ENCODE data around the gene SP3.

The SP3 gene

DNA sequence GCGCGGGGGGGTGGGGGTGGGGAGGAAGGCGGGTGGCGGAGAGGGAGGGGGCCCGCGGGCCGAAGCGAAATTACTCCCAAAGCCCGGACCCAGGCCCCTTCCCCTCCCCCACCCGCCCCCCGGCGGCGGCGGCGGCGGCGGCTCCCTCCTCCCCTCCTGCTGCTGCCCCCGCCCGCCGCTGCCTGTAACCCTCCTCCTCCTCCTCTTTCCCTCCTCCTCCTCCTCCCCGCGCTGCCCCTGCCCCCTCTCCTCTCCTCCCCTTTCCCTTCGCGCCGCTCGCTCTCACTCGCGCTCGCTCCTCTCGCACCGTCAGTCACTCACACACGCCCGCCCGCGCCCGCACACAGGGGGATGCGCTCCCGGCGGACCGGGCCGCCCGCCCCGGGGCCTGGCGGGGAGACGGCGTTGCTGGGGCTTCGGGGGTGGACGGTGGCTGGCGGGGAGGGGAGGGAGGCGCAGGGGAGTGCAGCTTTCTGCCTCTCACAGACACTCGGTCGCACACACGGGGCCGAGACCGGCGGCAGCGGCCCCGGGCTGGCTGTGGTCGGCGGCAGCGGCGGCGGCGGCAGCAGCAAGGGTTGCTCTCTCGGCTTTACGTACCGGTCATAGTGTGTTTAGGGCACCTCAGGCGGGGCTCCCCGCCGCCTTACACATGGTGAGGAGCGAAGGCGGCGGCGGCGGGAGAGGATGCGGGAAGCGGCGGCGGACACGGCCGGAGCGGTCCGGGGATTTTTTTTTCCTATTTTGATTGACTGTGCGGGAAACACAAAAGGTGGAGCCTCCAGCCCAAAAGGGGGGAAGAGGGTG lies 405 bp downstream of the SP3 start:
- FAIRE-seq: peak; percentile 86

DNA sequence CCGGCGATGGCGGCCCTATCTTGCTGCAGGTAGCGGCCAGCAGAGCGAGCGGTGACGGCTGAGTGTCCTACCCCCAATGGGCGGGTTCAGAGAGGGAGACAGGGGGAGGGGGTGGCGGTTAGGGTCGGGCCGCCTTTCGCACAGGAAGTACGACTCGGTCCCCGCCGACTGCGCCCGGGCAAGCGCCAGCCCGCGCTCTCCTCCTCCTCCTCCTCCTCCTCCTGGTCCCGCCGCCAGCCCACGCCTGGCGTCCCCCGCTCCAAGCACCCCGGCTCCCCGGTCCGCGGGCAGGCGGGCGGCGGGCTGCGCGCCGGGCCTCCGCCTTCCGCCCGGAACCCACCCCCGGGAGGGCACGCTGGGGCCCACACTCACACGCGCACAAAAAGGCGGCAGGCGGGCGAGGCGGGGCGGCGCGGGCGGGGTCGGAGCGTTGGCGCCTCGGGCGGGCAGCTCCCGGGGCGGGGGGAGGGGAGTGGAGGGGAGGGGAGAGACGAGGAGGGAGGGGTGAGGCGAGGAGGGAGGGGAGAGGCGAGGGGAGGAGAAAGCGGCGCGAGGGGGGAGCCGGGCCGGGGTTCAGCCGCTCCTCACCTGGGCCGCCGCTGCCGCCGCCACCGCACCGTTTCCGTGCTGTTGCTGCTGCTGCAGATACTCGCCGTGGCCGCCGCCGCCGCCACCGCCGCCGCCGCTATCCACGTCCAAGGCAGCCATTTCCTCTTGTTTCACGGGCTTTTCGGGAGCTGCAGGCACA lies 1.2 kb downstream of the SP3 start:
- no peak for FAIRE-seq

DNA sequence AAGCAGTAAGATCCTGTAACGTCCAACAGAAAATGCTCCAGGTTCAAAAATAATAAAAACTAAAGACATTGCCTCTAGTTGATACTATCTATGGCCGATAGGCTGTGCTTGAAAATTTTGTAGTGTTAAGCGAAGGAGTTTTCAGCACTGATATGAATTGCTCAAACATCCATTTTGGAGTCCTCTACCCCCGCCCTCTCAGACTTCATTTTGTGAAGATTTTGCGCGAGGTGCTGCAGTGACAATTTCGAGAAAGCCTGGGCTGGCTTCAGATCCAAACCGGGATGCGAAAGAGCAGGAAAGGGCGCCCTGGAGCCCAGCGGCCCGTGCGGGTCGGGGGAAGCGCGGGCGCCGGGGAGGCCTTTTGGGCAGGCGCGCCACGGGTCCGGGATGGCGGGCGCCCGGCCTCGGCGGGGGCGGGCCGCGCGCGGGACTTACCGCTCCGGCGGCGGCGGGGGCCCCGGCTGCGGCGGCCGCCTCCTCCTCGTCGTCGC lies 1.8 kb downstream of the SP3 start:
- peak; percentile 18 for FAIRE-seq

DNA sequence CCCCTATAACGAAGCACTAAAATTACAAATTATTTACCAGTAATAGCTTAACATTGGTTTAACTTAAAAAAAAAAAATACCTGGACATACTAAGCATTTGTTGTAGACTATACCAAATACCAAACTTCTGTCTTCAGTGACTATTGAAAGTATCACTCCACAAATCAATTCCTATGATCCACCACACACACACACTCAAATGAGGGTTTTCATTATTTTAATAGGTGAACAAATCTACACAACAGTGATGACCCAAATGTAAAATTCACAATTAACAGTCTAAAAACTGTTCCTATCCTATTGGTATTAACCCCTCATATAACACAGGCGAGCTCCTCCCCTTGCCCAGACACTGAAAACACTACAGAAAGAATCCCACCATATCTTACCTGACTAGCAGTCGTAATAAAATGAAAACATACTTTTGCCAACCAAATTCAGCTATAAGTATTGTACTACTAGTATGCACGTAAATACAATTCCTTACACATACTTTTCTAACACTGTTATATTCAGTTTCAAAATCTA lies 2.5 kb downstream of the SP3 start:
- FAIRE-seq: no peak

DNA sequence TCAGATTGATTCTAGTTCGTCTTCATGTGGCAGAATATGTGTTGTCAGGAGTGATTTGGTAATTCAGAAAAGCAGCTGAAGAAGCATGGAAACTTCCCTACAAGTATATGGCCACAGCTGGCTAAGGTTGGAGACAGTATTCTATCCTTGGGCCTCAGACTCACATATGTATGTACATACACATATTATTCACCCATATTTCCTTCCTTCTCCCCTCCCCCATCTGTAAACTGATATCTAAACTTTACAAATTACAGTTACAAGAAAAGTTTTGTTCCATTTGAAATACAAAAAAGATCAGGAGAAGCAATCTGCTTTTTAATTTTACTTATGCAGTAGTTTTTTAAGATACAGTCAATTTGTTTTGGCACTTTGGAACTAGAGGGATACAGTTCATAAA lies 3.1 kb downstream of the SP3 start:
- FAIRE-seq: peak; percentile 71

DNA sequence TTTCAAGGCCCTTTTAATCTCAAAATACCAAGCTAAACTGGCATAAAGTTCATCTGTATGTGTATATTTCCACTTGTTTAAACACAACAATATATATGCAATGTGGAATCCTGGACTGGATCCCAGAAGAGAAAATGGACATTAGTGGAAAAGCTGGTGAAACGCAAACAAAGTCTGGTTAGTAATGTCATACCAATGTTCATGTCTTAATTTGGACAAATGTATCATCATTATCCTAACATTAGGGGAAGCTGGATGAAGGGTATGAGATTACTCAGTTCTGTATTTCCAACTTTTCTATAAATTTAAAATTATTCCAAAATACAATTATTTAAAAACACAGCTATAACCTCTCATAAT lies 3.8 kb downstream of the SP3 start:
- FAIRE-seq: no peak

DNA sequence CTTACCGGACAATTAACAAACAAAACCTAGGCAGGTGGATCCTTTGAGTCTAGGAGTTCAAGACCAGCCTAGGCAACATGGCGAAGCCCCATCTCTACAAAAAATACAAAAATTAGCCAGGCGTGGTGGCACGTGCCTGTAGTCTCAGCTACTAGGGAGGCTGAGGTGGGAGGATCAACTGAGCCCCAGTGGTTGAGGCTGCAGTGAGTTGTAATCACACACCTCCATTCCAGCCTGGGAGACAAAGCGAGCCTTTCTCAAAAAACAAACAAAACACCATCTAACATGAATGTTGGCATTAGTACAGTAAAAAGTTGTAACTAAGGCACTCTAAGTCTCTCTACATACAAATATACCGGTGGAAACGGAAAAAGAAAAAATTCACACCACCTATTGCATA lies 5.3 kb downstream of the SP3 start:
- FAIRE-seq: no peak

DNA sequence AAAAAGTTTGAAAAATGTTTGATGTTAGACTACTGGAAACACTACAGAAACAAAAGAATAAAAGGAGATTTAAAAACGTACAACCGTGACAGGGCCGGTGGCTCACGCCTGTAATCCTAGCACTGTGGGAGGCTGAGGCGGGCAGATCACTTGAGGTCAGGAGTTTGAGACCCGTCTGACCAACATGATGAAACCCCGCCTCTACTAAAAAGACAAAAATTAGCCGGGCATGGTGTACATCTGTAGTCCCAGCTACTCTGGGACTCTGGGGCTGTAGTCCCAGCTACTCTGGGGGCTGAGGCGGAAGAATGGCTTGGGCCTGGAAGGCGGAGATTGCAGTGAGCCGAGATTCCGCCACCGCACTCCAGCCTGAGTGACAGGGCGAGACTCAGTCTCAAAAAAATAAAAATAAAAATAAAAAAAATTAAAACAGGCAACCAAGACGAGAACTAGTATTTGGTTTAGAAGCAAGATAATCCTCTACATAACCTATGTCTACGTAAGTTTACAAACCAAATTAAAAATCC lies 5.8 kb downstream of the SP3 start:
- no peak for FAIRE-seq

DNA sequence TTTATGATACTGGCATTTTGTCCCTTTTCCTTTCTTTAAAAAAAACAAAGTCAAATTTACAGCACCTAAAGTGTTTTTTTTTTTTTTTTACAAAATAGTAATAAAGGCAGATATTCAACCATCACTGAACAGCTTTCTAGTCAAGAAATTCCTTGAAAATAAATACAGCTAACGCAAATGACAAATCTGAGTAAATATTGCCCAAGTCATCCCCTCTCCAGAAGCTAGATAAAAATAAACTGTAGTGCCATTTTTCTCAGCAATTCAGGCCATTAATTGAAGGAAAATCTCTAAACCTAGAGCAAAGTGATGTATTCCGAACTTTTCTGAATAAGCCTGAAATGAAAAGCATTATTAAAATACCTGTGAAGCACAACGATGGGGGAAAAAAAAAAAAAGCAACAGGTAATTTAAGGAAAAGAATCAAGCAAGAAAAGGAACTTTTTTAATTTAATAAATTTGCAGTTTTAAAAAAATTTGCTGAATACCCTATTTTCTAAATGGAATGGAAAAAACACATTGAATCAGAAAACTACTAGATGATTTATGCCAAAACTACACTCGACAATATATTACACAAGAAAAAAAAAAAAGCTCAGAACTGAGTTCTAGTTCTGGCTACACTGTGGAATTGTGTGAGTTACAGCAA lies 6.9 kb downstream of the SP3 start:
- peak; percentile 50 for FAIRE-seq

DNA sequence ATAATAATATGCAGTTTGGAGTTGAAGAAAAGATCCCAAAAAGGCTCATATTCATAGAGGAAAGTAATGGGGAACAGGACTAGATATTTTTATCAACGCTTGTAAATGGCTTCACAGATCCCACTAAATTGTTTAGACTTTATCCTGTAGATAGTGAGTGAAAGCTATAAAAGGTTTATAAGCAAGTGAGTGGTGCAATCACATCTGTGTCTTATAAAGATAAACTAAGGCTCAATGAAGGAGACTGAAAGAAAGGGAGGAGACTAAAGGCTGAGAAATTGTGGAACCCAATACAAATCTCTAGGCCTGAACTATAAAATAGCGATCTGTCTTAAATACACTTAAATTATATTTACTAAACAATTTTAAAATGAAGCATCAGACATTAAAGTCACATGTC lies 7.7 kb downstream of the SP3 start:
- FAIRE-seq: peak; percentile 65

DNA sequence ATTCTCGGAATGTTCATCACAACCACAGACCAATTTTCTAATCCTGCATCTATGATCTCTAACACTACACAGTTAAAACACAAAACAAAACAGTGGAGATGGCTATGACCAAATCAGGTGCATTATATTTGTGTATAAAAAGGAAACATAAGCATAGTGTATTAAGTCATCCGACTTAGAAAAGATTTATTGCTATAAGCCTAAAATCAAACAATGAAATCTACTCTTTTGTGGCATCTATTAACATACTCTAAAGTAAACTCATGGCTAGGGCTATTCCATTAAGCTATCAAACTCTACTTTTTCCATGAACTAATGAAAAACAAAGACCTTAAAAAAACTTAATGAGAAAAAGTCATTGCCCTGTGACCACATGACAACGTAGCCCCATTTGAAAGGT lies 8.7 kb downstream of the SP3 start:
- no peak for FAIRE-seq

DNA sequence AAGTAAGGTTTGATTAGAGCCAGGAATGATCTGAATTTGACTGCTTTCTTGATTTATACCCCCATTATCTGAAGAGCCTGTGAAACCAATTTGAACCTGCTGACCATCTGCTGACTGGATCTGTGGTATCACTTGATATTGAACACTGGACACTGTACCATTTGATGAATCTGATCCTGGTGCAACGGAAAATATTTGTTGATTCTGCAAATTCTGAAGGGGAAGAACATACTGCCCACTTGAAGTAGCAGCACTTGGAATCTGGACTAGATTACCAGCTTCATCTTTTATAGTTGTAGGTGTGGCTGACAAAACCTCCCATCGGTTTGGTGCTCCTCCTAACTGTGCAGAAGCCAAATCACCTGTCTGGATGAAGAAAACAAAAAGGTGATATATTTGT lies 9.3 kb downstream of the SP3 start:
- FAIRE-seq: no peak

DNA sequence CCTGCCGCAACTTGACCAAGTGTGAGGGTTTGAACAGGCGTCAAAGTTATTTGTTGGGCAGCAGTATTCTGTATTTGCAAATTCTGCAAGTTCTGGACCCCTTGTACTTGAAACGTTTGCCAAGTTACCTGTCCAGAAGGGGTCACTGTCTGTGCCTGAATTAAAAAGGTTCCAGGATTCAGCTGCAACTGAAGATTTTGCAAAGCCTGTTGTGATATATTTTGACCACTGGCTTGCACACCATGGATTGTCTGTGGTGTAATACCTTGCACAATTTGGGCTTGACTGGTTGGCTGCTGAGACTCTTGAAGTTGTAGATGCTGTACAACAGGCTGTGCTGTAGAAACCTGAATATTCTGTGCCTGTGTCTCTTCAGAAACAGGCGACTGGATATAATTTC lies 10.2 kb downstream of the SP3 start:
- no peak for FAIRE-seq

DNA sequence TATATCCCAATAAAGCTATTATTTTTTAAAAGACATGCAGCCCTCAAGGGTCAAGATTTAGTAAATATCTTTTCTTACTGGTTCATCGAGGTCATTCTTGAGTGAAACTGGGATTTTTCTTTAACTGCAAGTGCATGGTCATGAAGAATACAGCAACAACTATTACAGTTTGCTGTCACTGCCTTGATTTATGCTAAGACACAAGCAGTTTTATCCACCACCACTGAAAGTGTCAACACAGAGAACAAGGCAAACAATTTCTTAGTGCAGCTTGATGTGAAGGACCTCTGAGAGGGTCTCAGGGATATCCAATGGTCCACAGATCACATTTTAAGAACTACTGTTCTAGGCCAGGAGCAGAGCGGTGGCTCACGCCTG lies 12.1 kb downstream of the SP3 start:
- no peak for FAIRE-seq

DNA sequence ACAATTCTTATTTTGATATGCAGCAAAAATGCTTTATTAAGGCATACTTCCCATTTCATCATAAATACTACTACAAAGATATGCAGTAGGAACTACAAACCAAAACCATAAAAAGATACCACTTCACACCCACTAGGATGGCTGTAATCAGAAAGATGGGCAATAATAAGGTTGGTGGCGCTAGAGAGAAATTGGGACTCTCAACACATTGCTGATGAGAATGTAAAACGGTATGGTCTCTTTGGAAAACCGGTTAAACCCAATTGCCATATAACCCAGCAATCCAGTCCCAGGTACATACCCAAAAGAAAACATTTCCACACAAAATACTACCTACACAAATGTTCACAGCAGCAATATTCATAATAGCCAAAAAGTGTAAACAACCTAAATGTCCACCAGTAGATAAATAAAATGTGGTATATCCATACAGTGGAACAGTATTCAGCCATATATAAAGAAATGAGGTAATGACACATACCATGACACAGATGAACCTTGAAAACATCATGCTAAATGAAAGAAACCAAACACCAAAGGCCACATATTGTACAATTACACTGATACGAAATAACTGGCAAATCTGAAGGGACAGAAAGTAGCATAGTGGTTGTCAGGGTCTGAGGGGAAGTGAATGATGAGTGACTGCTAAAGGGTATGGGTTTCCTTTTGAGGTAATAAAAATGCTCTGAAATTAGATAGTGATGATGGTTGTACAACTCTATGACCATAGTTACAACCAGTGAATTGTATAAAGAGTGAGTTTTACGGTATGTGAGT lies 12.7 kb downstream of the SP3 start:
- no peak for FAIRE-seq

DNA sequence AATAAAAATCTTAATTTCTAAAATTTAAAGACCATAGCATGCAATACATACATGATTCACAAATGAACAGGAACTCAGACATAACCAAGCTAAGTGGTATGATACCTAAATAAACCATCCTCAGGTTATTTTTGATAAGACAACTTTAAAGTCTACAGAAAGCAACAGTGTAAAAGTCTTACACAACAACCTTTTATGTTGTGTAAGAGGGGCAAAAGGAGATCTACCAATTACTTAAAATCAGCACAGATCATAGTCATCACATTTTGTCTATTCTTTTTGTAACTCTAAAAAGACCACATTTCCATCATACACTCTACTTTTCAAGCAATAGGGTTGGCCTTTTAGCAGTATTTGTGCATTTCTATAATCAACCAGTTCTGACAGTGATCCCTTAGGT lies 16.3 kb downstream of the SP3 start:
- FAIRE-seq: no peak

DNA sequence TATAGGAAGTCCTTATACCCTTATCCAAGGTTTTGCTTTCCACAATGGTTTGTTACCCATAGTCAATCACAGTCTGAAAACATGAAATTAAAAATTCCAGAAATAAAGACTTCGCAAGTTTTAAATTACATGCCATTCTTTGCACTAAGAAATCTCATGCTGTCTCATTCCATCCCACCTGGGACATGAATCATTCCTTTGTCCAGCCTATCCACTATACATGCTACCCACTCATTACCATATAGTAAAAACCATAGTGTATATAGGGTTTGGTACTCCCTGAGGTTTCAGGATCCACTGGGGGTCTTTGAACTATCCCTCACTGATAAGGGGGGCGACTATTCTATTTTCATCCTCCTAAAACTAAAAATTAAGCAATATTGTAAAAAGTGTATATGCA lies 17.0 kb downstream of the SP3 start:
- no peak for FAIRE-seq

DNA sequence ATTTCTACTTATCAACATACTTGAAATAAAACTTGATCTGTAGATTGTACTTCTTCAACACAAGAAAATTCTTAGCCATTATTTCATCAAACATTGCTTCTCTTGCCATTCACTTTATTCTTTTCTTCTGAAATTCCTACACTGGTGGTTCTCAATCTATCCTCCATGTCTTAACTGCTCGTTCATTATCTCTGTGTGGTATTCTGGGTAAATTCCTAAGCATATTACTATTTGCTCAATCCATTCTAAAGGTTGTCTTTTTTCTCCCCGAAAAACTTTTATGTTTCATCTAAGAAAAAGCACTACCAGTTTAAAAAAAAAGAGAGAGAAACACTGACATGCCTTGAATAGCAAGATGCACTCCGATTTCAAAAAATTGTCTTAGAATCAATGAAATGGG lies 18.0 kb downstream of the SP3 start:
- no peak for FAIRE-seq

DNA sequence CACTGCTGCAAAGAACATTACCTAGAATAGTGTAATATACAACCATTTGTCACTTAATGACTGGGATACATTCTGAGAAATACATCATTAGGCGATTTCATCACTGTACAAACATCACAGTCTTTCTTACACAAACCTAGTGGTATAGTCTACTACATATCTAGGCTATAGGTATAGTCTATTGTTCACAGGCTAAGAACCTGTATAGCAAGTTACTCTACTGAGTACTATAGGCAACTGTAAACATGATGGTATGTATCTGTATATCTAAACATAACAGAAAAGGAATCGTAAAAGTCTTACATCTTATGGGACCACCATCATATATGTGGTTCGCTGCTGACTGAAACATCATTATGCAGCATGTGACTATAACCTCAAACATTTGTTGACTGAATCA lies 21.4 kb downstream of the SP3 start:
- no peak for FAIRE-seq

DNA sequence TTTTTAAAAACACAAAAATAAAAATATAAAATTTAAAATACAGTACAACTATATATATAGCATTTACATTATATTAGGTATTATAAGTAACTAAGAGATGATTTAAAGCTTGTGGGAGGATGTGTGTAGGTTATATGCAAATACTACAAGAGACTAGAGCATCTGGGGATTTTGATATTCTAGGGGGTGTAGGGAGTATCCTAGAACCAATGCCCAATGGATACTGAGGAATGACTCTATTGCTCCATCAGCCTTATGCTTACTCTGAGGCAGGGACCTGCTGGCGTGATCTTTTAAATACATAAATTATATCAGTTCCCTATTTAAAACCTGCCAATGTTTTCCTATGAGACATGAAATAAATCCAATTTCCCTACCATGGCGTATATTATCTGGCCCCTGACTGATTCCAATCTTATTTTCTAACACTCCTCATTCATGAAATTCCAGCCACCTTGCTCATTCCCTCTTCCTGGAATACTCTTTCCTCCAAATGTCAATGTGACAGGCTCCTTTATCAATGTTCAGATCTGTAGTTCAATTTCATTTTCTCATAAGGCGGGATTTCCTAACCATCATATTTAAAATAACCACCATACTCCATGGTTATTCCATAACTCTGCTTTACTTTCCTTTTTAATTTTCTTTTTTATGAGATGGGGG lies 22.2 kb downstream of the SP3 start:
- no peak for FAIRE-seq

DNA sequence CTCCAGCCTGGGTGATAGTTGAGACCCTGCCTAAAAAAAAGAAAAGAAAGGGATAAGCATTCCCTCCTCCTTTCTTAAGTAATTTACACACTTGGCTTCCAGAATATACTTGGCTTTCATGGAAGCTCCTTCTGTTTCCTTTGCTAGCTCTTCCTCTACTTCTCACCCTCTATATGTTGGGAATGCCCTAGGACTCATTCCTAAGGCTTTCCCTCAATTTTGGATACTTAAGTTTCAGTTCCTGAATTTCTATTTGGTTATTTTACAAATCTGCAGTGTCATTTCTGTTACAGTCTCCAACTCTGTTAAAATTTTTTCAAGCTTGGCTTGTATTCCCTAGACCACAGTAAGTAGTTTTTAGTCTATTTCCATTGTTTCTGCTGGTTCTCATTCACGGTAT lies 23.6 kb downstream of the SP3 start:
- no peak for FAIRE-seq

Measured in endometrium (tissue), 2 donors.